Endothelial cell of umbilical vein (primary cell): Measurements from ENCODE around the gene TSTD2. TPM values are rescaled to one million over a fixed set of nuclear protein-coding genes. Genes with fewer than 3 reads are reported as not detected.

Experiments
- BruUV-seq: library from RNA; stranded (reverse); fragments of 400-500 nt; replicated peaks from 2 replicates; lab custom pipeline; 2021; lab: Mats Ljungman, UMichigan
- CTCF ChIA-PET: fragments of 300-600, 350-600 bp; sonication (Branson Sonifier 250); formaldehyde crosslinking; loops from one replicate; lab custom pipeline; 2021; ENCODE audit warnings: antibody characterized with exemption, inconsistent platforms; lab: Charles Lee
- POLR2A ChIA-PET: fragments of 300-600, 350-600 bp; sonication (Branson Sonifier 250); formaldehyde crosslinking; loops from one replicate; lab custom pipeline; 2021; ENCODE audit warnings: antibody characterized with exemption, inconsistent platforms; lab: Charles Lee
- DNase-seq: peaks from one replicate; pipeline ENCODE4 v3.0.0-alpha.2; 2011; ENCODE audit warnings: low read depth, low spot score
- FAIRE-seq: peaks from 2 replicates; lab custom pipeline; 2011; peaks lifted over from hg19 to GRCh38; lab: Jason Lieb, UNC
- H2AFZ ChIP-seq: 2 replicates; pipeline ENCODE4 v1.6.0; 2012; ENCODE audit warnings: low read depth, low read length, control low read depth, inconsistent platforms
- H3K27ac ChIP-seq: 2 replicates; pipeline ENCODE4 v1.5.1; 2011; ENCODE audit warnings: low read depth, mild to moderate bottlenecking, control low read depth, low read length, moderate library complexity; ENCODE audit not compliant: insufficient read depth
- H3K27me3 ChIP-seq, 2 experiments: 2 replicates each; pipeline versions ENCODE4 v1.6.0 to v1.6.1; 2011; ENCODE audit warnings: low read length in 2 of 2, mixed read lengths in 1 of 2; ENCODE audit not compliant: control insufficient read depth in 2 of 2, insufficient read depth in 2 of 2
- H3K36me3 ChIP-seq, 2 experiments: 2 replicates in 1 of 2; 3 replicates in 1 of 2; pipeline ENCODE4 v1.5.1; 2011; ENCODE audit warnings: low read length in 2 of 2, mild to moderate bottlenecking in 1 of 2, moderate library complexity in 1 of 2; ENCODE audit not compliant: control insufficient read depth in 2 of 2, insufficient read depth in 2 of 2; ENCODE audit errors: extremely low read depth in 1 of 2
- H3K4me1 ChIP-seq: 3 replicates; pipeline ENCODE4 v1.5.1; 2011; ENCODE audit warnings: mild to moderate bottlenecking, low read length; ENCODE audit not compliant: control insufficient read depth, insufficient read depth; ENCODE audit errors: extremely low read depth
- H3K4me2 ChIP-seq: 2 replicates; pipeline ENCODE4 v1.6.1; 2011; ENCODE audit warnings: low read length, control low read depth, mixed read lengths; ENCODE audit not compliant: insufficient read depth
- H3K4me3 ChIP-seq, 3 experiments: fragments of 200-600 bp in 1 of 3; sonication (generic), shearing (Covaris generic) in 1 of 3; replicated peaks in 1 of 3; 2 replicates each; pipeline ENCODE4 v1.5.1; 2011 to 2016; ENCODE audit warnings: control low read depth in 3 of 3, low read length in 3 of 3, mild to moderate bottlenecking in 2 of 3, inconsistent platforms in 1 of 3, low read depth in 1 of 3, moderate library complexity in 1 of 3; ENCODE audit not compliant: insufficient read depth in 1 of 3
- H3K79me2 ChIP-seq: 2 replicates; pipeline ENCODE4 v1.6.0; 2012; ENCODE audit warnings: low read length, inconsistent platforms; ENCODE audit not compliant: control insufficient read depth, insufficient read depth
- H3K9ac ChIP-seq: replicated peaks from 2 replicates; pipeline ENCODE3; 2011; ENCODE audit warnings: low read length, control low read depth; ENCODE audit not compliant: insufficient read depth; ENCODE audit errors: extremely low read depth
- H3K9me1 ChIP-seq: replicated peaks from 3 replicates; pipeline ENCODE4 v1.6.0; 2011; ENCODE audit warnings: mild to moderate bottlenecking, low read length; ENCODE audit not compliant: control insufficient read depth, insufficient read depth; ENCODE audit errors: extremely low read depth
- H3K9me3 ChIP-seq: replicated peaks from 2 replicates; pipeline ENCODE4 v1.5.1; 2012; ENCODE audit warnings: low read length, inconsistent platforms; ENCODE audit not compliant: control insufficient read depth, insufficient read depth
- H4K20me1 ChIP-seq: replicated peaks from 2 replicates; pipeline ENCODE3; 2011; ENCODE audit warnings: mild to moderate bottlenecking, low read length; ENCODE audit not compliant: control insufficient read depth, insufficient read depth; ENCODE audit errors: extremely low read depth
- EZH2 ChIP-seq: IDR thresholded peaks from 2 replicates; pipeline ENCODE4 v1.6.1; 2012; ENCODE audit warnings: borderline replicate concordance, low read depth, mild to moderate bottlenecking, moderate library complexity, low read length, inconsistent platforms; ENCODE audit not compliant: severe bottlenecking
- FOS ChIP-seq: IDR thresholded peaks from 2 replicates; pipeline ENCODE4 v1.6.1; 2011; ENCODE audit warnings: mild to moderate bottlenecking, low read length, moderate library complexity, borderline replicate concordance; ENCODE audit not compliant: insufficient read depth
- GATA2 ChIP-seq: IDR thresholded peaks from 2 replicates; pipeline ENCODE4 v1.7.0; 2011; ENCODE audit warnings: low read depth, mild to moderate bottlenecking, moderate library complexity, mixed read lengths, low read length; ENCODE audit not compliant: insufficient read length, insufficient read depth
- JUN ChIP-seq: IDR thresholded peaks from 2 replicates; pipeline ENCODE4 v1.6.1; 2011; ENCODE audit warnings: borderline replicate concordance, low read depth; ENCODE audit not compliant: insufficient read length, insufficient read depth
- MYC ChIP-seq: IDR thresholded peaks from one replicate; pipeline ENCODE4 v1.6.1; 2011; ENCODE audit warnings: mild to moderate bottlenecking, low read depth, low read length
- POLR2A ChIP-seq: IDR thresholded peaks from 2 replicates; pipeline ENCODE4 v1.6.1; 2012; ENCODE audit warnings: low read depth, mild to moderate bottlenecking, control low read depth, low read length
- POLR2AphosphoS5 ChIP-seq: IDR thresholded peaks from 2 replicates; pipeline ENCODE4 v1.6.1; 2012; ENCODE audit warnings: low read depth, mild to moderate bottlenecking, control low read depth, low read length, moderate library complexity; ENCODE audit not compliant: insufficient read depth
- dilution Hi-C: fragments of 300-500 bp; cut with MboI; formaldehyde crosslinking; loops from one replicate; pipeline ENCODE4 v1.15.0; 2019; ENCODE audit warnings: low sequenced_read_pairs; ENCODE audit not compliant: extremely low pct_ligation_motif_present
- intact Hi-C: fragments of 100-400 bp; cut with micrococcal nuclease; formaldehyde crosslinking; loops from one replicate; pipeline ENCODE4 v1.10.0; 2022
- polyA plus RNA-seq, 4 experiments: library from polyadenylated mRNA; depleted of rRNA in 3 of 4; stranded (reverse) in 3 of 4; unstranded in 1 of 4; fragments of >200 nt; gene quantifications; 2 replicates each; pipeline versions ENCODE4 v1.2.1 to v1.2.3, GENCODE V29; 2011 to 2012; ENCODE audit warnings: missing spikeins in 1 of 4
- total RNA-seq: library from RNA; stranded (reverse); gene quantifications from 2 replicates; pipeline ENCODE4 v1.2.3, GENCODE V29; 2021
- TF ChIP-seq, protein P1 (sequence below), 2 donors: IDR thresholded peaks; 1 replicate in 1 of 2; 2 replicates in 1 of 2; pipeline ENCODE4 v1.5.1; 2011; ENCODE audit warnings: low read length in 2 of 2, mild to moderate bottlenecking in 2 of 2, moderate library complexity in 2 of 2, control low read depth in 1 of 2, inconsistent platforms in 1 of 2, low read depth in 1 of 2; ENCODE audit not compliant: insufficient read depth in 1 of 2; ENCODE audit errors: extremely low read depth in 1 of 2
- TF ChIP-seq, protein P2 (sequence below): IDR thresholded peaks from 2 replicates; pipeline ENCODE4 v1.6.1; 2011; ENCODE audit not compliant: insufficient read depth, insufficient read length

The TSTD2 gene
- total and polyA plus RNA-seq, 2 donors (not counting 3 experiments of a cell fraction or from before 2014, with no cell fraction given), result 13.7 to 15.9 TPM

DNA sequence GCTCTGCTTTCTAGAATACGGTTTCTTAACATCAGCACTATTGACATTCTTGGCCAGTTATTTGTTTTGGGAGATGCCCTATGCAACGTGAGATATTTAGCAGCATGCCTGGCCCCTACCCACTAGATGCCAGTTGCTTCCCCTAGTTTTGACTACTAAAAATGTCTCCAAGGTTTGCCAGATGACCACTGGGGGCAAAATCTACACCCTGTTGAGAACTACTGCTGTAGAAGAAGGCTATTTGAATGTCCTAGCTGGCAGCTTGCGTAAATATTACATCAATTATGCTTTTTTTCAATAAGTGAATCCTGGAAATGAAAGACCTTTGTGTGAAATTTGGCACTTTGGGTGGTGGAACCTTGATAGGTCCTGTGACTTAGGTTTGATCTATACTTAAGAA, 5.5 kb upstream of the TSTD2 start:
- POLR2A ChIA-PET, result no interaction called here
- TF ChIP-seq GATA2 (no peak), MYC (no peak), FOS (no peak), POLR2A (no peak), JUN (no peak), EZH2 (no peak), POLR2AphosphoS5 (no peak)
- TF ChIP-seq, protein P1, sequence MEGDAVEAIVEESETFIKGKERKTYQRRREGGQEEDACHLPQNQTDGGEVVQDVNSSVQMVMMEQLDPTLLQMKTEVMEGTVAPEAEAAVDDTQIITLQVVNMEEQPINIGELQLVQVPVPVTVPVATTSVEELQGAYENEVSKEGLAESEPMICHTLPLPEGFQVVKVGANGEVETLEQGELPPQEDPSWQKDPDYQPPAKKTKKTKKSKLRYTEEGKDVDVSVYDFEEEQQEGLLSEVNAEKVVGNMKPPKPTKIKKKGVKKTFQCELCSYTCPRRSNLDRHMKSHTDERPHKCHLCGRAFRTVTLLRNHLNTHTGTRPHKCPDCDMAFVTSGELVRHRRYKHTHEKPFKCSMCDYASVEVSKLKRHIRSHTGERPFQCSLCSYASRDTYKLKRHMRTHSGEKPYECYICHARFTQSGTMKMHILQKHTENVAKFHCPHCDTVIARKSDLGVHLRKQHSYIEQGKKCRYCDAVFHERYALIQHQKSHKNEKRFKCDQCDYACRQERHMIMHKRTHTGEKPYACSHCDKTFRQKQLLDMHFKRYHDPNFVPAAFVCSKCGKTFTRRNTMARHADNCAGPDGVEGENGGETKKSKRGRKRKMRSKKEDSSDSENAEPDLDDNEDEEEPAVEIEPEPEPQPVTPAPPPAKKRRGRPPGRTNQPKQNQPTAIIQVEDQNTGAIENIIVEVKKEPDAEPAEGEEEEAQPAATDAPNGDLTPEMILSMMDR (IDR thresholded peaks at IDR 0.05; ENCODE audit: extremely low read depth in 1 of 2, insufficient read depth in 1 of 2, low read depth in 1 of 2, low read length in 2 of 2), result no peak
- TF ChIP-seq, protein P2, sequence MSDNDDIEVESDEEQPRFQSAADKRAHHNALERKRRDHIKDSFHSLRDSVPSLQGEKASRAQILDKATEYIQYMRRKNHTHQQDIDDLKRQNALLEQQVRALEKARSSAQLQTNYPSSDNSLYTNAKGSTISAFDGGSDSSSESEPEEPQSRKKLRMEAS, result no peak

More for the DNA sequence above, 5.5 kb upstream of the TSTD2 start:
- BruUV-seq, result no TSS peak
- Histone ChIP-seq H3K4me3 (no peak overlapping the region), H3K9me3 (no peaks in the 10 kb centered on the region), H3K9ac (no peak overlapping the region), H4K20me1 (peaks cover 14% of the 10 kb centered on the region), H3K27ac (no peak overlapping the region), H3K4me1 (peaks cover 22% of the 10 kb centered on the region), H2AFZ (no peak overlapping the region), H3K79me2 (peaks cover 78% of the 10 kb centered on the region), H3K9me1 (no peaks in the 10 kb centered on the region), H3K36me3 (peaks cover 4 to 6% of the 10 kb centered on the region in 2 experiments), H3K27me3 (no peaks in the 10 kb centered on the region), H3K4me2 (no peak overlapping the region)
- FAIRE-seq (no peak), DNase-seq (no peak)
- dilution Hi-C loops, result no loop called here
- CTCF ChIA-PET, result interaction anchor here (0.9 kb wide), 1 partner anchor 21 kb away, joined by 3 read pairs; no protein-coding TSS in a partner anchor
- intact Hi-C loops, result no loop called here
